ENCODE results near the gene GNG7. TPM values are rescaled to one million over a fixed set of nuclear protein-coding genes. Genes with fewer than 3 reads are reported as not detected.
A peak's percentile ranks its signal among the peaks of the same experiment; 100 is the strongest.

The GNG7 gene
- total RNA-seq, 1 donor from 2014 or later = 11.3 TPM

GRCh38 chr19:2640563-2641331 lies 61.7 kb downstream of the GNG7 start:
- H3K27ac Mint-ChIP-seq = no peak overlapping the region
- no peaks in the 10 kb centered on the region for H3K9me3 Mint-ChIP-seq (ENCODE audit: low read depth)
- H3K4me3 Mint-ChIP-seq (ENCODE audit: low read depth) = no peak overlapping the region
- peaks cover 2% of the 10 kb centered on the region for H3K36me3 Mint-ChIP-seq (ENCODE audit: insufficient read depth)
- peaks cover 4% of the 10 kb centered on the region for H3K27me3 Mint-ChIP-seq
- peaks cover 9% of the 10 kb centered on the region for H3K4me1 Mint-ChIP-seq (ENCODE audit: low read depth)
- DNase-seq (ENCODE audit: low spot score, unreplicated experiment) = no peak
- no peak for TF ChIP-seq CTCF (IDR thresholded peaks at IDR 0.05; ENCODE audit: unreplicated experiment)

- no peak for DNase-seq (ENCODE audit: low spot score, unreplicated experiment)
- no peaks in the 10 kb centered on the region for H3K9me3 Mint-ChIP-seq (ENCODE audit: low read depth)
- no peak overlapping the region for H3K4me3 Mint-ChIP-seq (ENCODE audit: low read depth)
- H3K27ac Mint-ChIP-seq = no peak overlapping the region
- no peak for TF ChIP-seq CTCF (IDR thresholded peaks at IDR 0.05; ENCODE audit: unreplicated experiment)
- H3K4me1 Mint-ChIP-seq (ENCODE audit: low read depth) = peaks cover 9% of the 10 kb centered on the region
- peaks cover 2% of the 10 kb centered on the region for H3K36me3 Mint-ChIP-seq (ENCODE audit: insufficient read depth)
- H3K27me3 Mint-ChIP-seq = peaks cover 4% of the 10 kb centered on the region
These were observed 62.5 kb downstream of the GNG7 start for GRCh38 chr19:2639999-2640398.

- Mint-ChIP-seq H3K9me3 (ENCODE audit: low read depth) (no peaks in the 10 kb centered on the region), H3K4me1 (ENCODE audit: low read depth) (peaks cover 9% of the 10 kb centered on the region), H3K36me3 (ENCODE audit: insufficient read depth) (no peaks in the 10 kb centered on the region), H3K4me3 (ENCODE audit: low read depth) (no peak overlapping the region), H3K27ac (no peak overlapping the region), H3K27me3 (peaks cover 4% of the 10 kb centered on the region)
- no peak for DNase-seq (ENCODE audit: low spot score, unreplicated experiment)
- TF ChIP-seq CTCF (IDR thresholded peaks at IDR 0.05; ENCODE audit: unreplicated experiment) = no peak
These were observed 64.0 kb downstream of the GNG7 start for GRCh38 chr19:2638417-2638940.

GRCh38 chr19:2636897-2637683 lies 65.4 kb downstream of the GNG7 start:
- peaks cover 9% of the 10 kb centered on the region for H3K4me1 Mint-ChIP-seq (ENCODE audit: low read depth)
- peak overlapping the region; percentile 69 for H3K27ac Mint-ChIP-seq
- peak; percentile 79 for TF ChIP-seq CTCF (IDR thresholded peaks at IDR 0.05; ENCODE audit: unreplicated experiment)
- no peaks in the 10 kb centered on the region for H3K9me3 Mint-ChIP-seq (ENCODE audit: low read depth)
- DNase-seq (ENCODE audit: low spot score, unreplicated experiment) = peak; percentile 70
- H3K36me3 Mint-ChIP-seq (ENCODE audit: insufficient read depth) = no peaks in the 10 kb centered on the region
- H3K27me3 Mint-ChIP-seq = peaks cover 4% of the 10 kb centered on the region
- H3K4me3 Mint-ChIP-seq (ENCODE audit: low read depth) = peak overlapping the region; percentile 31

- Mint-ChIP-seq H3K4me3 (ENCODE audit: low read depth) (no peak overlapping the region), H3K27ac (no peak overlapping the region), H3K9me3 (ENCODE audit: low read depth) (no peaks in the 10 kb centered on the region), H3K4me1 (ENCODE audit: low read depth) (peaks cover 9% of the 10 kb centered on the region), H3K36me3 (ENCODE audit: insufficient read depth) (no peaks in the 10 kb centered on the region), H3K27me3 (peaks cover 4% of the 10 kb centered on the region)
- DNase-seq (ENCODE audit: low spot score, unreplicated experiment) = no peak
- TF ChIP-seq CTCF (IDR thresholded peaks at IDR 0.05; ENCODE audit: unreplicated experiment) = no peak
These were observed 66.2 kb downstream of the GNG7 start for GRCh38 chr19:2636141-2636896.
